CD4-positive, CD25-positive, alpha-beta regulatory T cell (primary cell): Measurements from ENCODE around the gene PHLDA1. TPM values are rescaled to one million over a fixed set of nuclear protein-coding genes. Genes with fewer than 3 reads are reported as not detected.
A peak's percentile ranks its signal among the peaks of the same experiment; 100 is the strongest.

Experiments used
- ATAC-seq, 2 donors: fragments of 150-1000 bp; cut with Tn5 transposase; one replicate each; pipeline ENCODE4 v1.10.0; 2021; ENCODE audit warnings: low read depth in 2 of 2, moderate number of reproducible peaks in 2 of 2, moderate library complexity in 1 of 2
- DNase-seq, 3 donors: peaks; one replicate each; pipeline versions ENCODE4 v3.0.0 to v3.0.0-alpha.2; 2012 to 2022; ENCODE audit warnings: mixed read lengths in 1 of 3
- H3K27ac ChIP-seq: one replicate; pipeline ENCODE4 v1.7.0; 2013; ENCODE audit warnings: mild to moderate bottlenecking, low read length; ENCODE audit not compliant: insufficient read depth, poor library complexity, severe bottlenecking
- H3K27me3 ChIP-seq: one replicate; pipeline ENCODE4 v1.7.0; 2013; ENCODE audit warnings: low read length; ENCODE audit not compliant: control insufficient read depth, insufficient read depth
- H3K36me3 ChIP-seq: one replicate; pipeline ENCODE4 v1.7.0; 2013; ENCODE audit warnings: mild to moderate bottlenecking, low read length, moderate library complexity; ENCODE audit not compliant: control insufficient read depth, insufficient read depth
- H3K4me1 ChIP-seq: 2 replicates; pipeline ENCODE4 v1.7.0; 2013; ENCODE audit warnings: mild to moderate bottlenecking, low read length; ENCODE audit not compliant: insufficient read depth, control insufficient read depth, poor library complexity, severe bottlenecking
- H3K4me3 ChIP-seq: one replicate; pipeline ENCODE4 v1.7.0; 2013; ENCODE audit warnings: low read depth, mild to moderate bottlenecking, low read length, moderate library complexity
- H3K9me3 ChIP-seq, 2 experiments: 1 replicate in 1 of 2; 2 replicates in 1 of 2; pipeline ENCODE4 v1.7.0; 2013; ENCODE audit warnings: low read length in 2 of 2, mild to moderate bottlenecking in 1 of 2, moderate library complexity in 1 of 2; ENCODE audit not compliant: control insufficient read depth in 2 of 2
- H3K27ac Mint-ChIP-seq, 3 donors: one replicate each; pipeline ENCODE4 v1.8.0; 2020 to 2022; ENCODE audit warnings: mild to moderate bottlenecking in 3 of 3, mixed read lengths in 3 of 3, moderate library complexity in 2 of 3
- H3K27me3 Mint-ChIP-seq: one replicate; pipeline ENCODE4 v1.8.0; 2022; ENCODE audit warnings: mild to moderate bottlenecking, mixed read lengths
- H3K36me3 Mint-ChIP-seq: one replicate; pipeline ENCODE4 v1.8.0; 2020; ENCODE audit warnings: mixed read lengths
- H3K4me1 Mint-ChIP-seq, 4 donors: one replicate each; pipeline ENCODE4 v1.8.0; 2020 to 2022; ENCODE audit warnings: mixed read lengths in 4 of 4, mild to moderate bottlenecking in 1 of 4
- H3K4me3 Mint-ChIP-seq, 4 donors: one replicate each; pipeline ENCODE4 v1.8.0; 2020 to 2022; ENCODE audit warnings: mild to moderate bottlenecking in 4 of 4, mixed read lengths in 4 of 4, moderate library complexity in 3 of 4
- H3K9me3 Mint-ChIP-seq, 7 donors: one replicate each; pipeline ENCODE4 v1.8.0; 2020 to 2022; ENCODE audit warnings: mixed read lengths in 7 of 7, mild to moderate bottlenecking in 3 of 7, moderate library complexity in 2 of 7
- polyA plus RNA-seq, 4 donors: library from polyadenylated mRNA; unstranded; fragments of 300-500 nt; fragmentation: Illumina TruSeq; gene quantifications; one replicate each; pipeline ENCODE4 v1.2.3, GENCODE V29; 2021
- total RNA-seq: library from RNA; stranded (reverse); gene quantifications from one replicate; pipeline ENCODE4 v1.2.3, GENCODE V29; 2022

PHLDA1 gene
- total and polyA plus RNA-seq, 5 donors from 2014 or later, result 1.1 to 42.0 (median 1.6) TPM

DNA sequence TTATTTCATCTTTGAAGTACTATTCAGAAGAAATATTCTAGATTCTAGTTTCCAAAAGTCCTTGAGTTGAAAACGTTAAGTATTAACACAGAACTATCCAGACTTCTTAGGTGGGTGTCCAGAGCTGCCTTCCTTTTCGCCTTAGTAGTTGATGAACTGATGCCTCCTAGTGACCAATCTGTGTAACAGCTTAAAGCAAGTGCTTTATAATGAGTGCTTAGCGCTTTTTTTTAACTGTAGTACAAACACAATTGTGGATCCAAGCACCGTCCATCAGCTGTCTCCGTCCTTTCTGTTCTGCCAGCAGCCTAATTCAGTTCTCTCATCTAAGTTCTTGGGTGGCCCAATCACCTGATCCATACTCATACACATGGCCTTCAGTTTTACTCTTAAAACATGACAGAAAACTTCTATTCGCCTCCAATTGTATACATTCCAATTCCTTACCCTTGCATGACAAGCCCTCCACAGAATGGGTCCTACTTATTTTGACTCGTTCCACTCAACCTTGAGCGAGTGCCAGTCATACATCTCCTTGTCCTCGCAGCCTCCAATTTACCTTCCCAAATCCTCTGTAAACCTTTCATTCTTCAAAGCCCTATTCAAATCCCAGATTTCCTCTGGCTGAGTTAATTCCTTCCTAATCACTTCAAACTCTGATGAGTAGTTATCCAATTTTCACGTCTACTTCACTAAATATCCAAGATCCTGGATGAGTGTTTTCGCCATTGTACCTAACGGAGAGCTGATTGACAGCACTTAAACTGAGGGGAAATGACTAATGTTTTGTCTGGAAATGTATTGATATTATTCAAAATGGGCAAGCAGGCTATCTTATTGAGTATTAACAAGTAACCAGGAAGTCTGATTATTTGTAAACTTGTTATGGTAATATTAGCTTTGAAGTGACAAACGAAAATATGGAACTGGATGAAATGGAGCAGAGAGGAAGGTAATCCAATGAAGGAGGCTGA, 5.8 kb upstream of the PHLDA1 start:
- no peak overlapping the region for H3K4me3 Mint-ChIP-seq
- peak overlapping the region in 1 of 3 donors; percentile 33 for H3K27ac Mint-ChIP-seq
- H3K27me3 Mint-ChIP-seq, result no peaks in the 10 kb centered on the region
- Histone ChIP-seq H3K4me1 (peaks cover 9% of the 10 kb centered on the region), H3K9me3 (no peaks in the 10 kb centered on the region), H3K27ac (no peak overlapping the region), H3K36me3 (no peaks in the 10 kb centered on the region), H3K27me3 (no peaks in the 10 kb centered on the region), H3K4me3 (no peak overlapping the region)
- H3K4me1 Mint-ChIP-seq, result peaks cover 6 to 19% (median 12%) of the 10 kb centered on the region in 4 donors
- no peaks in the 10 kb centered on the region for H3K9me3 Mint-ChIP-seq
- peak; percentile 82 to 84 for ATAC-seq
- peak in 2 of 3 donors; percentile 64 to 82 for DNase-seq
- no peaks in the 10 kb centered on the region for H3K36me3 Mint-ChIP-seq

DNA sequence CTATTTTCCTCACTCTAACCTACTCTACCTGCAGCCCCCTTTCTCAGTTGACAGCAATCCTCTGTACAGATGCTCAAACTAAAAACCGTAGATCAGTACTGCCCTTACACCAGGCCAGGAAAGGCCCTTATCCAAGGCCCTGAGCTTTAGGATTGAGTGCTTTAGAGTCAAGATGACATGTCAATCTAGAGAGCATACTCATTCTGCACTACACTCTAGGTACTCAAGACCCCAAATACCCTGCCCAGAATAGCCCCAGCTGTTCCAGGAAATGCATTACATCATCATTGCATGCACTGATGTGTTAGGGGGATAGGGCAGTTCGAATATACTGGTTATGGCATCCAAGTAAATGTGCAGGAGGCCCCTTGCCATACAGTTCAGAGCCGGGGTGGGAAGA, 3.5 kb upstream of the PHLDA1 start:
- H3K27me3 ChIP-seq, result no peaks in the 10 kb centered on the region
- DNase-seq (no peak), ATAC-seq (no peak)
- Mint-ChIP-seq H3K4me1 (peaks cover 6 to 27% (median 16%) of the 10 kb centered on the region in 4 donors), H3K4me3 (peak overlapping the region in 1 of 4 donors; percentile 27), H3K27ac (no peak overlapping the region), H3K36me3 (no peaks in the 10 kb centered on the region), H3K27me3 (no peaks in the 10 kb centered on the region), H3K9me3 (peaks cover 0 to 2% (median 0%) of the 10 kb centered on the region in 7 donors)
- no peaks in the 10 kb centered on the region for H3K36me3 ChIP-seq
- peaks cover 30% of the 10 kb centered on the region for H3K4me1 ChIP-seq
- no peak overlapping the region for H3K27ac ChIP-seq
- no peaks in the 10 kb centered on the region for H3K9me3 ChIP-seq
- no peak overlapping the region for H3K4me3 ChIP-seq

DNA sequence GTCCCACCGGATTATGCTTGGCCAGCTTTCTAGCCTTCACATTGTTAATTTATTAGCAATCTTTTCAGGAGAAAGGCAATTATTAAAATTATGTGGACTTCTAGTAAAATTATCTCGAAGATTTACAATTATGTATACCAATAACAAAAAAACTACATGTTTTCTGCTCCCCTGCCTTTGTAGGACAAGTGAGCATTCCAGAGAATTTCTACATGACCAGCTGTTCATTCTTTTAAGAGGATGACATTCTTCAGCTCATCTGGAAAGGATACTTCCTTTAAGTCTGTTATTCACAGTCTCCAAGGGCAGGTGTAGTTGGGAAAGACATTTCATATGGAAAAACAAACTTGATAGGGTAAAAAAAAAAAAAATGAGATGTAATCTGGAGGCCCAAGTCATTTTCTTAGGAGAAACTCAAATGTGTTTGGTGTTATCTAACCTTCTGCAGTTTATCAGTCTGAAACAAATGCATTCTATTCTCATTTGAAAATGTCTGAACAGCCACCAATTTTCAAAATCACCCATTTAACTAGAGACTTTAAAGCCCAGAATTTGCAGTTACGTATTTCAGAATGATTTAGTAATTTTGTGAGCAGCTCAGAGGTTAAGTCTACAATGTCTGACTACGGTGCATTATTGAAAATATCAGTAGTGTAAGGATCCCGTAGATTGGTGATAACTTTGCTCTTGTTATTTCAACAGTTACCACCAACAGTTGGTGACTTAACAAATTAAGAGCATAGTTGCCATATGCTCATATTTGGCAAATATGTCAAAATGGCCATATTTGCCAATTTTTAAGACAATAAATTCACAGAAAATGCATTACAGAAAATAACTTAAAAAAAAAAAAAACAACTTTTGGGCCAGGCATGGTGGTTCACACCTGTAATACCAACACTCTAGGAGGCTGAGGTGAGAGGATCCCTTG, 1.8 kb upstream of the PHLDA1 start:
- H3K27ac Mint-ChIP-seq, result peak overlapping the region in 2 of 3 donors; percentile 88 to 90

DNA sequence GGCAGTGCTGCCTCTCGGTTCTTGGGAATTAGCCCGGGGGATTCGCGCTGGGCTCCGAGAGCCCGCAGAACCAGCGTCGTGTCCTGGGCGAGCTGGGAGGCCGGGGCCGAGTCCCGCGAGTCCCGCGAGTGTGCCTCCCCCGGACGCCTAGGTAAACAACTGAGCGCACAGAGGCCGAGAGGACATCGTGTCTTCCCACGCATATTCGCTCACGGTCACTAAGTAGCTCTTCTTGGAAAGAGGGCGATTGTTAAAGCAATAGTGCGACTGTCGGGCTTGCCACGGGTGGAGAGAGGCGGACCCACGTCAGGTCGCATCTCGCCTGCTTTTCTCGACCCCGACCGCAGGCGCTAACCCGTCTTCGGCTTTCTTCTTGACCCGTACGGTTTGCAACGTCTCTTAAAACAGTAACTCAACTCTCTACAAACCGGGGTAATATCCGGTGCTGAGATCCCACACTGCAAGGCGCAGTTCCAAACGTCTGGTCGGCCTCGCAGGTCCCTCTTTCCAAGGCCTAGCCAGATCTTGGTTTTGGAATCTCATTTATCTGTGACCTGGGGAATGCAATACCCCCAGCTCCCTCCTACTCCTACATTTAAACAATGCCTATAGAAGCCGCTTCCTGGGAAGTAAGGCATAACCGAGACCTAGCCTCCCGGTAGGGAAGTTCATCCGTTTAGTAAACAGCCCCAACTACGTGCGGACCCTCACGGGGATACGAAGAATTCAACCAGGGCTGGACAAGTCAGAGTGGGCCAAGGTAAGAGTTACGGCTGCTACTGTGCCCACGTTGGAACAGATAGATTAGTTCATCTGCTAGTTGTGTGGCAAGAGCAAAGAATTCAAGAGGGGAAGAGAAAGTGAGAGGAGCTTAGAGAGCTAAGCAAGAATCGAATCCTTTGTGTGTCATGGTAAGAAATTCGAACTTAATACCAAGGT, 736 bp upstream of the PHLDA1 start:
- no peaks in the 10 kb centered on the region for H3K9me3 ChIP-seq
- DNase-seq, result peak in 1 of 3 donors; percentile 57
- H3K4me3 Mint-ChIP-seq, result peak overlapping the region; percentile 90 to 97 (median 92)
- H3K4me1 ChIP-seq, result peaks cover 37% of the 10 kb centered on the region
- H3K27me3 ChIP-seq, result no peaks in the 10 kb centered on the region
- peak overlapping the region; percentile 88 for H3K27ac ChIP-seq
- H3K9me3 Mint-ChIP-seq, result peaks cover 0 to 2% (median 0%) of the 10 kb centered on the region in 7 donors
- H3K27ac Mint-ChIP-seq, result peak overlapping the region; percentile 88 to 95 (median 90)
- no peaks in the 10 kb centered on the region for H3K36me3 Mint-ChIP-seq
- peaks cover 4 to 38% (median 28%) of the 10 kb centered on the region in 4 donors for H3K4me1 Mint-ChIP-seq
- peak; percentile 3 to 5 for ATAC-seq
- H3K27me3 Mint-ChIP-seq, result no peaks in the 10 kb centered on the region
- no peaks in the 10 kb centered on the region for H3K36me3 ChIP-seq
- H3K4me3 ChIP-seq, result peak overlapping the region; percentile 58

More for the DNA sequence above, 1.8 kb upstream of the PHLDA1 start:
- ATAC-seq, result no peak
- no peaks in the 10 kb centered on the region for H3K27me3 Mint-ChIP-seq
- Histone ChIP-seq H3K4me3 (peak overlapping the region; percentile 58), H3K36me3 (no peaks in the 10 kb centered on the region), H3K4me1 (peaks cover 38% of the 10 kb centered on the region), H3K9me3 (no peaks in the 10 kb centered on the region), H3K27me3 (no peaks in the 10 kb centered on the region), H3K27ac (peak overlapping the region; percentile 88)
- peaks cover 0 to 2% (median 0%) of the 10 kb centered on the region in 7 donors for H3K9me3 Mint-ChIP-seq
- DNase-seq, result no peak
- no peaks in the 10 kb centered on the region for H3K36me3 Mint-ChIP-seq
- H3K4me1 Mint-ChIP-seq, result peaks cover 6 to 40% (median 30%) of the 10 kb centered on the region in 4 donors
- peak overlapping the region; percentile 90 to 97 (median 92) for H3K4me3 Mint-ChIP-seq

DNA sequence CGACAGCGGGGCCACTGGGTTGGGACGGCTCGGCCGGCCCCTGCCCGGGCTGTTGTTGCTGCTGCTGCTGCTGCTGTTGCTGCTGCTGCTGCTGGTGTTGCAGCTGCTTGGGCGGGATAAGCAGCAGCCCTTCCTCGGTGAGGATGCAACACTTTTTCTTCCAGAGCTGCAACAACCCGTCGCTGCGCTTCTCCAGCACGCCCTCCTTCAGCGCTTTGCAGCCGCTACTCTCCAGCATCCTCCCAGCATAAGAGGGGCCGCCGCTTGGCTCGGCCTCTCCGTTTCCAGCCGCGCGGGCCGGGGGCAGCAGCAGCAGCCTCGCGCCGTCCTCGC, 529 bp downstream of the PHLDA1 start:
- peak overlapping the region; percentile 71 to 88 (median 88) for H3K27ac Mint-ChIP-seq
- ATAC-seq (peak in 1 of 2 donors; percentile 10), DNase-seq (peak in 1 of 3 donors; percentile 61)
- peaks cover 0 to 34% (median 27%) of the 10 kb centered on the region in 4 donors for H3K4me1 Mint-ChIP-seq
- no peaks in the 10 kb centered on the region for H3K27me3 ChIP-seq
- peak overlapping the region; percentile 84 for H3K4me3 ChIP-seq
- H3K4me3 Mint-ChIP-seq, result peak overlapping the region; percentile 90 to 97 (median 92)
- H3K27ac ChIP-seq, result peak overlapping the region; percentile 88
- no peaks in the 10 kb centered on the region for H3K27me3 Mint-ChIP-seq
- peaks cover 33% of the 10 kb centered on the region for H3K4me1 ChIP-seq
- H3K36me3 Mint-ChIP-seq, result no peaks in the 10 kb centered on the region
- peaks cover 0 to 2% (median 0%) of the 10 kb centered on the region in 7 donors for H3K9me3 Mint-ChIP-seq
- no peaks in the 10 kb centered on the region for H3K9me3 ChIP-seq
- H3K36me3 ChIP-seq, result no peaks in the 10 kb centered on the region

DNA sequence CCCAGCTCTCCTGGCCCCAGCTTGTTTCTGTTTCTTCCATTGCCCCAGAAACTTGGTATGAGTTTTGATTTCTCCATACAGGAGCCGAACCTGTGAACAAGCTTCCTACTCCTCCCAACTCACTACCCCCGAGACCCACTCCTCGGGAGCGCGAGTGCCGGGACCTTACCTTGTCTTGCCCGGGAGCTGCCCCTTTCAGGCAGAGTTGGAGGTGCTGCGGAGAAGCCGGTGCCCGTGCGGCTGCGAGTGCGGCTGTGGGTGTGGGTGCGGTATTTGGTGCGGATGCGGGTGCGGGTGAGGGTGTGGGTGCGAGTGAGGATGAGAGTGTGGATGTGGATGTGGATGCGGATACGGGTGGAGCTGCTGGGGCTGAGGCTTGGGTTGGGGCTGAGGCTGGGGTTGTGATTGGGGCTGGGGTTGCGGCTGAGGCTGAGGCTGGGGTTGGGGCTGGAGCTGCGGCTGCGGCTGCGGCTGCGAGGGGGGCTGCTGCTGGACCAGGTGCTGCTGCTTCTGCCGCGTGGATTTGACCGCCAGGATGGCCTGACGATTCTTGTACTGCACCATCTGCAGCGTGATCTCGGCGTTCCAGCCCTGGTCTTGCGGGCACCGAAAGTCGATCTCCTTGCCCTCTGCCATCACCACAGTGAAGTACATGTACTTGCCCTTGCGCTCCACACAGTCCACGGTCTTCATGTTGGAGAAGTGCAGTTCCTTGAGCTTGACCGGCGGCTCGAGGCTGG, 1.1 kb downstream of the PHLDA1 start:
- H3K4me1 ChIP-seq, result peaks cover 33% of the 10 kb centered on the region
- peak overlapping the region; percentile 84 for H3K4me3 ChIP-seq
- no peaks in the 10 kb centered on the region for H3K27me3 ChIP-seq
- peak overlapping the region; percentile 90 to 97 (median 92) for H3K4me3 Mint-ChIP-seq
- ATAC-seq, result peak; percentile 1 to 7
- no peaks in the 10 kb centered on the region for H3K36me3 Mint-ChIP-seq
- peak overlapping the region; percentile 88 for H3K27ac ChIP-seq
- H3K36me3 ChIP-seq, result no peaks in the 10 kb centered on the region
- H3K9me3 Mint-ChIP-seq, result peaks cover 0 to 2% (median 0%) of the 10 kb centered on the region in 7 donors
- H3K27ac Mint-ChIP-seq, result peak overlapping the region; percentile 71 to 88 (median 88)
- H3K9me3 ChIP-seq, result no peaks in the 10 kb centered on the region
- peak; percentile 29 to 73 (median 47) for DNase-seq
- H3K4me1 Mint-ChIP-seq, result peaks cover 0 to 34% (median 25%) of the 10 kb centered on the region in 4 donors
- H3K27me3 Mint-ChIP-seq, result no peaks in the 10 kb centered on the region
